Suprapubic skin (tissue), 4 donors: ENCODE results near the gene OR1B1. TPM values are rescaled to one million over a fixed set of nuclear protein-coding genes. Genes with fewer than 3 reads are reported as not detected.

Source experiments
- DNase-seq, 2 donors: peaks; one replicate each; pipeline ENCODE4 v3.0.0-alpha.2; 2019; ENCODE audit warnings: low spot score in 2 of 2
- H3K27ac ChIP-seq: fragments of 200-600 bp; sonication (generic); one replicate; pipeline ENCODE4 v1.5.1; 2019
- H3K27me3 ChIP-seq: fragments of 200-600 bp; sonication (generic); one replicate; pipeline ENCODE4 v1.5.1; 2019
- H3K36me3 ChIP-seq: fragments of 200-600 bp; sonication (generic); one replicate; pipeline ENCODE4 v1.5.1; 2019
- H3K4me1 ChIP-seq: fragments of 200-600 bp; sonication (generic); one replicate; pipeline ENCODE4 v1.5.1; 2019
- H3K4me3 ChIP-seq: fragments of 200-600 bp; sonication (generic); one replicate; pipeline ENCODE4 v1.5.1; 2019; ENCODE audit warnings: mild to moderate bottlenecking
- H3K9me3 ChIP-seq: fragments of 200-600 bp; sonication (generic); one replicate; pipeline ENCODE4 v1.5.1; 2019
- EP300 ChIP-seq: sonication (generic); formaldehyde crosslinking; IDR thresholded peaks from one replicate; pipeline ENCODE4 v1.6.1; 2017; ENCODE audit warnings: antibody characterized with exemption
- POLR2A ChIP-seq, 2 donors: fragments of 450-650 bp; IDR thresholded peaks; one replicate each; pipeline ENCODE4 v1.6.1; 2017; ENCODE audit warnings: antibody characterized with exemption in 2 of 2, mild to moderate bottlenecking in 2 of 2, moderate library complexity in 2 of 2
- POLR2AphosphoS5 ChIP-seq, 3 donors: sonication (generic); formaldehyde crosslinking; IDR thresholded peaks; one replicate each; pipeline ENCODE4 v1.6.1; 2017; ENCODE audit warnings: antibody characterized with exemption in 3 of 3
- WGBS: methylation state at CpG from one replicate; pipeline ENCODE4 v1.1.5; 2018; 5-methylcytosine and 5-hydroxymethylcytosine counted together
- total RNA-seq, 4 donors: library from RNA; depleted of rRNA; stranded (reverse); fragments of >200 nt; gene quantifications; one replicate each; pipeline ENCODE4 v1.1.0, GENCODE V29; 2016
- TF ChIP-seq, protein P1 (sequence below), 2 donors: fragments of 200-600 bp in 1 of 2; fragments of 450-650 bp in 1 of 2; sonication (generic) in 1 of 2; IDR thresholded peaks; one replicate each; pipeline ENCODE4 v1.5.1; 2016 to 2019; ENCODE audit warnings: antibody characterized with exemption in 2 of 2, mild to moderate bottlenecking in 1 of 2, moderate library complexity in 1 of 2

Gene OR1B1
- total RNA-seq, 4 donors from 2014 or later = 2.6 TPM; not detected in 3

DNA sequence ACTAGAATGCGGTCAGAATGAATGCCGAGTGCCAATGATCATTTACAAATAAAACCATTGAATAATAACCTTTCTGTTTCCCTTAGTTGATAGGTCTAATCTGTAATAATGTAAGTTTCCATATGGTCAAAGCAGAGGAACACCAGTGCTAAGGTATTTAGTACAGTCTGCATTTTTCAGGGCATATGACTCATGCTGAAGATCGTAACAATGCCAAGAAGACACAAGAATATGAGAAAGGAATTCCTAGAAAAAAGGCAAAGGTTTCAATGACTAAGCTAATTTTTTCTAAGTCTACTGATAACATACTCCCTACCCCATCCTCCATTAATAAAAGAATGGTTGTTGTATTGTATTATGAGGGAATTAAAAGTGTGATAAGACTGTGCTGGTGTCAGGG is 77.1 kb downstream of the OR1B1 start:
- H3K36me3 ChIP-seq = no peaks in the 10 kb centered on the region
- DNase-seq = no peak

DNA sequence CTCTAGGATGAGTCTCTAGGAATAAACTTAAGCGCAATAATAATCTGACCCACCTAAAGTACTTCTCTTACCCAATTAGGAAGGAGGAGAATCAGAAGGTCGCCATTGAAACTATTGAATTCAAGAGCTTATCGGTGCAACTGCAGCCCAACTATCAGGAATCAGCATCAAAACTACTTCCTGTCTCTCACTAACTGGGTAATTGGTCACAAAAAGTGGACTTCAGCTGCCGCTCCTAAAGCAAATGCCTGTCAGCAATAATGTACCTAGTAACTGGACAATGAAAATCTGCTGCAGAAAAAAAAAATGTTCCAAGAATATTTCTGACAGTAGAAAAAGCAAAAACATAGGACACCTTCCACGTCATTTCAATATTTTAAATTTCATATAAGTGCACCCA is 77.6 kb downstream of the OR1B1 start:
- H3K9me3 ChIP-seq = no peaks in the 10 kb centered on the region
- H3K4me3 ChIP-seq = no peak overlapping the region
- no peaks in the 10 kb centered on the region for H3K4me1 ChIP-seq
- 66% methylated on average over 5 of the region's 5 CpGs for whole genome bisulfite sequencing
- no peak overlapping the region for H3K27ac ChIP-seq
- no peak for DNase-seq
- TF ChIP-seq POLR2AphosphoS5 (IDR thresholded peaks at IDR 0.05) (no peak), EP300 (no peak), POLR2A (IDR thresholded peaks at IDR 0.05) (no peak)
- TF ChIP-seq, protein P1, sequence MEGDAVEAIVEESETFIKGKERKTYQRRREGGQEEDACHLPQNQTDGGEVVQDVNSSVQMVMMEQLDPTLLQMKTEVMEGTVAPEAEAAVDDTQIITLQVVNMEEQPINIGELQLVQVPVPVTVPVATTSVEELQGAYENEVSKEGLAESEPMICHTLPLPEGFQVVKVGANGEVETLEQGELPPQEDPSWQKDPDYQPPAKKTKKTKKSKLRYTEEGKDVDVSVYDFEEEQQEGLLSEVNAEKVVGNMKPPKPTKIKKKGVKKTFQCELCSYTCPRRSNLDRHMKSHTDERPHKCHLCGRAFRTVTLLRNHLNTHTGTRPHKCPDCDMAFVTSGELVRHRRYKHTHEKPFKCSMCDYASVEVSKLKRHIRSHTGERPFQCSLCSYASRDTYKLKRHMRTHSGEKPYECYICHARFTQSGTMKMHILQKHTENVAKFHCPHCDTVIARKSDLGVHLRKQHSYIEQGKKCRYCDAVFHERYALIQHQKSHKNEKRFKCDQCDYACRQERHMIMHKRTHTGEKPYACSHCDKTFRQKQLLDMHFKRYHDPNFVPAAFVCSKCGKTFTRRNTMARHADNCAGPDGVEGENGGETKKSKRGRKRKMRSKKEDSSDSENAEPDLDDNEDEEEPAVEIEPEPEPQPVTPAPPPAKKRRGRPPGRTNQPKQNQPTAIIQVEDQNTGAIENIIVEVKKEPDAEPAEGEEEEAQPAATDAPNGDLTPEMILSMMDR (IDR thresholded peaks at IDR 0.05) = no peak
- no peaks in the 10 kb centered on the region for H3K36me3 ChIP-seq
- H3K27me3 ChIP-seq = no peaks in the 10 kb centered on the region

More for the DNA sequence above, 77.1 kb downstream of the OR1B1 start:
- WGBS = 71% methylated on average over 3 of the region's 3 CpGs
- H3K27me3 ChIP-seq = no peaks in the 10 kb centered on the region
- no peaks in the 10 kb centered on the region for H3K4me1 ChIP-seq
- TF ChIP-seq, protein P1 (IDR thresholded peaks at IDR 0.05) = no peak
- TF ChIP-seq POLR2AphosphoS5 (IDR thresholded peaks at IDR 0.05) (no peak), POLR2A (IDR thresholded peaks at IDR 0.05) (no peak), EP300 (no peak)
- no peak overlapping the region for H3K4me3 ChIP-seq
- no peak overlapping the region for H3K27ac ChIP-seq
- no peaks in the 10 kb centered on the region for H3K9me3 ChIP-seq

Other genes with a start within 250 kb of the OR1B1 start
- not detected for gene OR1J1, start 179.7 kb downstream of the OR1B1 start, total RNA-seq
- not detected for gene OR1J2, start 146.8 kb downstream of the OR1B1 start, total RNA-seq
- gene OR1J4, start 138.5 kb downstream of the OR1B1 start, total RNA-seq = not detected
- gene OR1N1, start 130.3 kb downstream of the OR1B1 start, total RNA-seq = not detected
- not detected for gene OR1N2, start 104.5 kb downstream of the OR1B1 start, total RNA-seq
- not detected for gene OR1L8, start 74.2 kb downstream of the OR1B1 start, total RNA-seq
- not detected for gene OR1Q1, start 42.9 kb downstream of the OR1B1 start, total RNA-seq
- gene OR1L1, start 4.1 kb upstream of the OR1B1 start, total RNA-seq = not detected
- gene OR1L3, start 17.5 kb upstream of the OR1B1 start, total RNA-seq = not detected
- not detected for gene OR1L4, start 66.4 kb upstream of the OR1B1 start, total RNA-seq
- gene OR1L6, start 84.7 kb upstream of the OR1B1 start, total RNA-seq = not detected
- not detected for gene OR5C1, start 131.3 kb upstream of the OR1B1 start, total RNA-seq
- gene OR1K1, start 142.5 kb upstream of the OR1B1 start, total RNA-seq = not detected
- 10 to 100 TPM; 13.8 to 21.7 (median 18.1) TPM for gene PDCL, start 171.0 kb upstream of the OR1B1 start, total RNA-seq
- 10 to 100 TPM; 24.2 to 59.2 (median 28.6) TPM for gene RC3H2, start 247.7 kb upstream of the OR1B1 start, total RNA-seq